ENCODE results near the gene CBX7.
A peak's percentile ranks its signal among the peaks of the same experiment; 100 is the strongest.
"Not testable (repeated sequence)": the region's sequence is repeated elsewhere in the genome, so short reads cannot be mapped to it uniquely, and the experiment has no call there.

Gene CBX7

DNA sequence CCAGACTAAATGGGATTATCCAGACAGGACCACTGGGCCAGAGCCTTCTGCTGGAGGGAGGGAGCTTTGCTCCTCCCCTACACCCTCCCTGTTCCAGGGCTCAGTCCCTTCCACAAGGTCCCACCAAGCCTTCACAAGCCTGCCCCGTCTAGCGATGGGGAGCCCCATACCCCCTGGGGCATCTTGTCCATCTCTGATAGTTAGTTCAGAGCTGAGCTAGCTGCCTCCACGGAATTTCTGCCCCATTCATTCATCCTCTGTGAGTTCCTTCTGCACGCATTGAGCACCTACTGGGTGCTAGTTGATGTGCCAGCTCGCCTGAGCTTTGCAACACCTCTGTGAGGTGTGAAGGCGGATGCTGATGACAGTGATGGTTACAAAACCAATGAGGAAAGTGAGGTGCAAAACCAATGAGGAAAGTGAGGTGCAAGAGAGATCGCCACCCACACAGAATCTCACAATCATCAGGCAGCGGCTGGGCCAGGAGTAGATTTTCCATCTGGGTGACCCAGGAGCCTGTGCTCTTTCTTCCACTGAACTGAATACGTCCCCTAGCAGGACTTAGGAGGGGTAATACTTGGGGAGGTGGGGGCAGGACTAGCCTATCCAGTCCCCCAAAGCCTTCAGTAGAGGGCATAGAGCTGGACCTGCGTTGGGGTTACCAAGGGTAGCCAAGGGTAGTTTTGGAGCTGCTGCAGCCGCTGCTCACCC is 21.5 kb upstream of the CBX7 start:
- peak; percentile 23 to 41 for DNase-seq

DNA sequence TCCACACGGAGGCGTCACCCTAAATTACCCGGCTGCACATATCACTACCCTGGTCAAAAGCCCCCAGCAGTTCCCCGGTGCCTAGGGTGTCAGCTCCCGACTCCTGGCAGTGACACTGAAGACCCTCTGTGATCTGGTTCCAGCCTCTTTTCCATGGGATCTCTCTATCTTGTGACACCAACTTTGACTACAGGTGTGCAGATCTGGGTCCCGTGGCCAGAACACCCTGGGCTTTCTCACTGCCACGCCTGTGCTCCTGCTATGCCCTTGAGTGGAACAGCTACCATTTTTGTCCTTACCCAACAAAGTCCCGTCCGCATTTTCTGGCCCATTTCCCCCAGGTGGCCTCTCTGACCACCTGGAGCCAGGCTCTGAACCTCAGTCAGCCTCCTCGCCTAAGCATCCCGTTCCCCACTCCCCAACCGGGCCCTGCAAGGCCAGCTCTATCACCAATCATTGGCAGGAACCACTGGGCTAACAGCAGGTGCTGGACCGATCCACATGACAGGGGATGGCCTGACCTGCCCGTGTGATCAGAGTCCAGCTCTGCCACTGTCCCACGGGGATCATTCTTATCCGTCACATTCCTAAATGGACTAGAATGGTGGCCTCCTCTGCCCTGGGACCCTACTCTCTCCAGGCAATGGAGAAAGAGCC is 20.7 kb upstream of the CBX7 start:
- no peak for DNase-seq

DNA sequence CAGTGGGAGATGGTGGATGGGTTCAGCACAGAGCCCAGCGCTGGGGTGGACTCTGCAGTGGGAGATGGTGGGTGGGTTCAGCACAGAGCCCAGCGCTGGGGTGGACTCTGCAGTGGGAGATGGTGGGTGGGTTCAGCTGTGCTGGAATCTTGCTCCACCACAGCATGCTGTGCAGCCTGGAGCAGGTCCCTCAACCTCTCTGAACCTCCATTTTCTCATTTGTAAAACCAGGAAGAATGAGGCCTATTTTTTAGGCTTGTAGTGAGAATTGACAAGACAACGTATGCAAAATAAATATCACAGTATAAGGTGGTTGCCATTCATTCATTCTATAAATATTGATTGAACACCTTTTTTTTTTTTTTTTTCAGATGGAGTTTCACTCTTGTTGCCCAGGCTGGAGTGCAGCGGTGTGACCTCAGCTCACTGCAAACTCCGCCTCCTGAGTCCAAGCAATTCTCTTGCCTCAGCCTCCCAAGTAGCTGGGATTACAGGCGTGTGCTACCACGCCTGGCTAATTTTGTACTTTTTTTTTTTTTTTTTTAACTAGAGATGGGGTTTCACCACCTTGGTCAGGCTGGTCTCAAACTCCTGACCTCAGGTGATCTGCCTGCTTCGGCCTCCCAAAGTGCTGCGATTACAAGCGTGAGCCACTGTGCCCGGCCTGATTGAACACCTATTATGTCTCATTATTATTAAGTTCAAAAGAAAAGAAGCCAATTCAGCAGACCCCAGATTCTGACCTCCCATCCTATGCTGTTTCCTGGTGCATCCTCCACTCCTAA is 20.0 kb upstream of the CBX7 start:
- DNase-seq = not testable (repeated sequence)

DNA sequence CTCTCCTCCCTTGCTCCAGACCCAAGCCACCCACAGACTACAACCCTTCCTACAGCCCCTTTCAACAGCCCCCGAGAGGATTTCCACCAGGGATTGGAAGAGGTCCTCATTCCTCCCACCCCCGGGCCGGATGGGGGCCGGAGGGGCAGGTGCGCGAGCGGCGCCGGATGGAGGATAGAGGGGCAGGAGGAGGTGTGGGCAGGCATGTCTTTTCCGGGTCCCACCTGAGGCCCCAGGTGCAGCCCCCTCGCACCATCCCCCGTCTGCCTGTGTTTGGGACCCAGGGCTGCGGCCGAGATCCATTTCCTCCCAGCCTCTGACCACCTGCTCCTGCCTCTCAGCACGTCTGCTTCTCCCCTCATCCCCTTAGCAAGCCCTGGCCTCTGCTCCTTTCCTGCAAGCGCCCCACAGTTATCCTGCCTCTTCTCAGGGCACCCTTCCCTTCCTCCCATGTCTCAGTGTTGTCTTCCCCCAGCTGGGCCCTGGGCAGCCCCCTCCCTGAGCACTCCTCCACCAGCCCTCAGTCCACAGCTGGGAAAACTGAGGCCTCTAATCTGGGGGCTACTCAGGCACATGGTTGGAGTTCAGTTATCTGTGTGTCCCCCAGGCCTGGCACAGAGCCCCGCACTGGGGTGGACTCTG is 19.3 kb upstream of the CBX7 start:
- DNase-seq = no peak

DNA sequence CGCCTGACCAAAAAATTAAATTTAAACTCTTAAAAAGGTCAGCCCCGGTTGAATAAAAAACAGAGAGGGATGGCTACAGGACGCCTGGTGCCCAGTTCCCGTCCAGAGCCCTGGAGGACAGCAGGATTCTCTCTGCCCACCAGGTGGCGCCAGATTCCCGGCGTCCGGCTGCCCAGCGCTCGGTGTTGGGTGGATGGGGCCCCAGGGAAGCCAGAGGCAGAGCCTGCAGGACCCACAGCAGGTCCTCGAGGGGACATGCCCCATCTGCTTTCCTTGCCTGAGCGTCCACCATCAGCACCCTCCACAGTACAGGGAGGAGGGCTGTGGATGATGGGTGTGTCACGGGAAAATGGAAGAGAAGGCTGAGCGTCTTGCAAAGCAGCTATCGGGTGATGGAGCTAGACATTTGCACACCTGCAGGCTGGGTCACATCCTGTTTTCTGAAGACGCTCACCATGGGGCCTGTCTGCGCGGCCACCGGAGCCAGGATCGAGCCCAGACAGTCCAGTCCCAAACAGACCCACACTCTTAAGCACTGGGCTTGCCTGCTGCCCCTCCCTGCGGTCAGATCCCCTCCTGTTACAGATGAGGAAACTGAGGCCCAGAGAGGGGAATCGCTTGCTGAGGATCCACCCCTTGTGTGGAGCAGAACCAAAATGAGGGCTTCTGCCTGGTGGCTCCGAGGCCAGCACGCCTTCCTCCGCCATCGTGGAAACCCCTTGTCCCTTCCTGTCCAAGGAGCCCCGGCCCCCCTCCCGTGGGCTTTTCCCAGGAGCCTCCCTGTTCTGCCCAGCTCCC is 18.5 kb upstream of the CBX7 start:
- DNase-seq = peak; percentile 86 to 90

DNA sequence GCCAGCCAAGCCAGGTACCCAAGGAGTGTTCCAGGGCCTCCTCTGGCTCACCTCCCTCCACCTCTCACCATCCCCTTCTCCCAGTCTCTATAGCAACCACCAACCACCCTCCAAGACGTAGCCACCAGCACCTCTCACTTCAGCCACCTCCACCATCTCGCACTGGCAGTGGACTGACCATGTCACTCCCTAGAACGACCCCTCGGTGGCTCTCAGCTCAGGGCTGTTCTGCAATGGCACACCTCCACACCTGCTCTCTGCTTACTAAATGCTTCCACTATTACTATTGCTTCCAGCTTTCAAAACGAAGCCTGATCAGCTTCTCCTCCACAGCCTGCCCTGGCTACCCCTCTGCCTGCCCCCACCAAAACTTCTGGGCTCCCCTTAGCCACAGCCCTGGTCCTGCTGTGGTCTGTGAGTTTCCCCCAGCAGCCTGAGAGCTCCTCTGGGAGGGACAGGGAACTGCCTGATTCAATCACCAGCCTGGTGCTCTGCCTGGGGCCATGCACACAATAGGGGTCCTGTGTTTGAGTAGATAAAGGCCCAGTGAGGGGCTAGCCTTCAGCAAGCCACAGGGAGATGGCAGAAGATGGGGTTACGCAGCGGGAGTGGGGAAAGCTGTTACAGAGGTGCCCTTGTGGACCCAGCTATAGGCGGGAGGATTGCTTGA is 17.5 kb upstream of the CBX7 start:
- DNase-seq = no peak

DNA sequence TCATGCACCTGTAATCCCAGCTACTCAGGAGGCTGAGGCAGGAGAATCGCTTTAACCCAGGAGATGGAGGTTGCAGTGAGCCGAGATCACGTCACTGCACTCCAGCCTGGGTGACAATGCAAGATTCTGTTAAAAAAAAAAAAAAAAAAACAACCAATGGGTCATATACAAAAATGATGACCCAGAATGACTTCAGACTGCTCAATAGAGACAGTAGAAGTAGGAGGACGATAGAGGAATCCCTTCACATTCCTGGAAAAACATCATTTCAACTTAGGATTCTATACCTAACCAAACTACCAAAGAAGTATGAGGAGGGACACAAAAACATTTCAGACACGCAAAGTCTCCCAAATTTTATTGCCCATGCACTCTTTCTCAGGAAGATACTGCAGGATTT is 14.1 kb upstream of the CBX7 start:
- no peak for DNase-seq

DNA sequence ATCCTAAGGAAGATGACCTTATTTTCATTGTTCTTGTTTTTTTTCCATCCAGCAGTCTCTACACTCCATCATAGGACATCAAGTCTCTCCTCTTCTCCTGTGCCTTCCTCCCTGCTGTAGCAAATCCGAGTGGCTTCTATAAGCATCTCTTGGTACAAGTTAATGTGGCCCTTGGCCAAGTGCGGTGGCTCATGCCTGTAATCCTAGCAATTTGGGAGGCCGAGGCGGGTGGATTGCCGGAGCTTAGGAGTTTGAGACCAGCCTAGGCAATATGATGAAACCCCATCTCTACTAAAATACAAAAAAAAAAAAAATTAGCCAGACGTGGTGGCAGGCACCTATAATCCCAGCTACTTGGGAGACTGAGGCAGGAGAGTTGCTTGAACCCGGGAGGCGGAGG is 3.6 kb upstream of the CBX7 start:
- DNase-seq = not testable (repeated sequence)

DNA sequence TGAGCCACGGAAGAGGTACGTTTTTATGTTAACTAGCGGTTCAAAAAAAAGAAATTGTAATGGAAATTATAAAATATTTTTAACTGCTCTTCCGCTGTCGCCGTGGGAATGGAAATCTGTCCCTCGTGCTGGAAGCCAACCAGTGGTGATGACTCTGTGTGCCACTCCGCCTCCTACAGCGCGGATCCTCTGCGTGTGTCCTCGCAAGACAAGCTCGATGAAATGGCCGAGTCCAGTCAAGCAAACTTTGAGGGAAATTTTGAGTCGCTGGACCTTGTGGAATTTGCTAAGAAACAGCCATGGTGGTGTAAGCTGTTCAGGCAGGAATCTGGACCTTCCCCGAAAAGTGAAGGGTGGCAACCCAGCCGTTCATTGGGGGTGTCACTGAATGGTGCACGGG is 2.9 kb upstream of the CBX7 start:
- DNase-seq = no peak

DNA sequence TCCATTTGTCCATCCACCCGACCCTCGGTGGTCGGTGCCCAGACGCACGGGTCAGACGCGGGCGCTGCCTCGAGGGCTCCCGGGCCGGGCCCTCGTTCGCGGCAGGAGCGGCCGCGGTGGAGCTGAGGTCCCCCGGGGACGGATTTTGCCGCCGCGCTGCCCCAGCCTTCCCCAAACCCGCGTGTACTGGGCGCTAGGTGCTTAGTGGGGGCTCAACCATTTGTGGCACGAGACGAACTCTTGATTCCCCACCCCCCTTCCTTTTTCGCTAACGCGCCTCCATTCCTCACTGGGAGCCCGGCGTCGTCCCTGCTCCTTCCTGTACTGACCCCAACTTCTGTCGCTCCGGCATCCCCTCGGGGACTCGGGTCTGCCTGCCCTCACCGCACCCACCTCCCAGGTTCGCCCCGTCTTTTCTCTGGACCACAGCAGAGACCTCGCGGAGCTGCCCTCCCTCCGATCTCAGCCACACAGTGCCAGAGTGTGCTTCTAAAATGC is 789 bp upstream of the CBX7 start:
- no peak for DNase-seq

DNA sequence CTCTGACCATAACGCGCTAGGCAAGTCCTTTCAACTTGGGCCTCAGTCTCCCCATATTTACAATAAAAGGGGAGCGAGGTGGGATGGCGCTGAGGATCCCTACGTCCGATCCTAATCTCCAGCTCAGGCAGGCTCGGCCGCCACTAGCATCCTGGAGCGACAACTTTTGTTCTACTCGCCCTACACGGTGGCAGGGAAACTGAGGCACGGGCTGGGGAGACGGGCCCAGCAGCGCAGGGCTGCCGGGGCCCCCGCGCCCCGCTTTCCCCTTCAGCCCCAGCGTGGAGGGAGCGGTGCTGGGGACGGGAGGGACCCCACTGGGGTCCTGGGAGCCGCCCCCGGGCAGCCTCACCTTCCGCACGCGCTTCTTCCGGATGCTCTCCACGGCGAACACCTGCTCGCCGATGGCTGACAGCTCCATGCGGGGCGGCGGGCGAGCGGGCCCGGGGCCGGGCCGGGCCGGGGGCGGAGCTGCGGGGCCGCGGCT is 413 bp downstream of the CBX7 start:
- no peak for DNase-seq

DNA sequence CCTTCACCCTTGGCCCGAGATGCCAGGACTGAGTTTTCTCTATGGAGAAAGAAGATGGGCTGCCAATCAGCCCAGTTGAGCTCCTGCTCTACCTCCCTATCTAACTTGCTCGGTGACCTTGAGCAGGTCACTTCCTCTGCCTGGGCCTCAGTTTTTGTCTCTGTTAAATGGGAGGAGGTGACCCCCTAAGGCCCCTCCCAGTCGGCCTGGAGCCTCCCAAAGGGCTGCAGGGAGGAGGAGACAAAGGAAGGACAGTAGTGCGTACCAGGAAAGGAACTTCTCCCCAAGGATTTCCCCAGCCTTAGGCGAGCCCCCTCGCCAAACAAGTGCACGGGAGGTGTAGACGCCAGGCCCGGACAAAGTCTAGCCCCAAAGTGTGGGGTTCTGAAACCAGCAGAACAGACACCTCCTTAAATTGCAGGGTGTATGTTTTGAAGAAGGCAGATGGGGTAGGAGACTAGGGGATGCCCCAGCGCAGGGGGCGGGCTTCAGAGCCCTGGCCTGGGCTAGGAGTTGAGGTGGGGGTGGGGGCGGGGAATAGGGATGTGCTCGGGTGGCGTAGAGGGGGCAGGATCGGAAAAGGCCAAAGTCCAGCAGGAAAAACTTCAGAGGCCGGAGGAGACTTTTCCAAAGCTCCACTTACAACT is 1.0 kb downstream of the CBX7 start:
- no peak for DNase-seq

DNA sequence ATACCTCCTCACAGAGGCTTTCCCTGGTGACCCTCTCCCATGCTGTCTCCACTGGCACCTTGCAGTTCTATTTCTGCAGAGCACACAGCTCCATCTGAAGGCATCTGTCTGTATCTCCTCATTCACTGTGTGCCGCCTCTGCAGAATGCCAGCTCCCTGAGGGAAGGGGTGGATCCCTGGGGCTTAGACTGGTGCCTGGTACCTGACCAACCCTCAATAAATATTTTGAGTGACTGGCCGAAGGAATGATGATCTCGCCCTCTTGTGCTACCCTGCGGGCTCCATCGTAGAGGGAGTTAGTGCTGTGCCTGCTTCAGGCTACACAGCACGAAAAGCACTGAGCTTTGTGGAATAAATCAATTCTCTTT is 1.6 kb downstream of the CBX7 start:
- DNase-seq = no peak

DNA sequence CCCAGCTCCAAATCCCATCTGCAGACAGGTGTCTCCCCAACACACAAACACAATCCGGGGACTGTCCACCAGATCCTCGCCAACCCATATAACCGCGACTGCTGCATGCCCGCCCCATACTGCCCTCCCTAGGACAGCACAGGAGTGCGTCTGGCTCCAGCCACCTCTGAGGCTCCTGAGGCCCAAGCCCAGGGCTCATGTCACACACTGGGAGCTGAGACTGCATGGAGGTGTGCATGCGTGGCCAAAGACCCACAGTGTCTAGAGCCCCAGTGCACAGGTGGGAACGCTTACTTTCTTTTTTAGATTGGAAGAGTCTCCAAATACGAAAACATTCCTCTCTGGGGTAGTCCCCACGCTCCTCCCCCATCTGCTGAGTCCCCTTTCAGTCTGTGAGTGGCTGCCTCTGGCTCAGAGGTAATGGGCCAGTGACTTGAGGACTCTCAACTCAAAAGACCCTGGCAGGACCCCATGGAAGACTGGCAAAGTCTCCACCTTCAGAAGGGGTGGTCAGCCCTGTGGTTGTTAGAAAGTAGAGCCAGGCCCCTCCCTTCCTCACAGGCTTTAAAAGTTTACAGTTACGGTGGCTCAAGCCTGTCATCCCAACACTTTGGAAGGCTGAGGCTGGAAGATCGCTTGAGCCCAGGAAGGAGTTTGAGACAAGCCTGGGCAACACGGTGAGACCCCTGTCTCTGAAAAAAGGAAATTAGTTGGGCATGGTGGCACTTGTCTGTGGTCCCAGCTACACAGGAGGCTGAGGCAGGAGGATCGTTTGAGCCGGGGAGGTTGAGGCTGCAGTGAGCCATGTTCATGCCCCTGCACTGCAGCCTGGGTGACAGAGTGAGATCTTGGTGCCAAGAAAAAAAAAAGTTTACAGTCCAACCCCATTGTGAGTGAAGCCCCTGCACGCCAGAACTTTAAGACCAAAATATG is 2.3 kb downstream of the CBX7 start:
- DNase-seq = no peak

DNA sequence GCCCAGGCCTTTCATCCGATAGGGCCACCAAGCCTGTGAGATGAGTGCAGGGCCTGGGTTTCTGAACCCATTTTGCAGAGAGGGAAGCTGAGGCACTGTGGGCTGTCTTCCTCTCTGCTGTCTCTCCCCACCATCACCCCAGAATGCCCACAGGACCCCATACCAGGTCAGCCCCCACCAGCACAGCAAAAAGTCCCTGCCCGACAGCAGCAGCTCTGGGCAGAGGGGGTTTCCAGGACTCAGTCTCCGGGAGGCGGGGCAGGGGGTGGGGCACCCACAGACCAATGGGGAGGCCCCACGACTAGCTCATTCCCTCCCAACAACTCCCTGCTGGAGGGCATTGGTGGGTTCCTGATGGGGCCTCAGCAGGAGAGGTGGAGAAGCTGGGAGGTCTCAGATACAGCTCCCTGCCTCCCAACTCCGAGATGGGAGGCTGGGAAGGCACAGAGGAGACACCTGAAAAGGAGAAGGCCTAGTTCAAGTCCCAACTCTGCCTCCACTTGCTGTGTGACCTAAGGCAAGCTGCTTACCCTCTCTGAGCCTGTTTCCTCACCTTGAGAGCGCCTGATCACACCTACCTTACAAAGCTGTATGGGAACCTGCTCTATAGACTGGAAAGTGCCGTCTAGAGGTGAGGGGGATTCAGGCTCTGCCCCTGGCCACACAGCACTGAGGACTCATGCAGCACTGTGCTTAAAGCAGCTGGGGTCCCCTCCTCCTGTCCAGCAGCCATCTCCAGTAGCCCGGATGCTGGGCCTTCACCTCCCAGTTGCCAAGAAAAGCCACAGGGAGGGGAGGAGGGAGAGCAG is 3.5 kb downstream of the CBX7 start:
- DNase-seq = peak; percentile 67 to 75

DNA sequence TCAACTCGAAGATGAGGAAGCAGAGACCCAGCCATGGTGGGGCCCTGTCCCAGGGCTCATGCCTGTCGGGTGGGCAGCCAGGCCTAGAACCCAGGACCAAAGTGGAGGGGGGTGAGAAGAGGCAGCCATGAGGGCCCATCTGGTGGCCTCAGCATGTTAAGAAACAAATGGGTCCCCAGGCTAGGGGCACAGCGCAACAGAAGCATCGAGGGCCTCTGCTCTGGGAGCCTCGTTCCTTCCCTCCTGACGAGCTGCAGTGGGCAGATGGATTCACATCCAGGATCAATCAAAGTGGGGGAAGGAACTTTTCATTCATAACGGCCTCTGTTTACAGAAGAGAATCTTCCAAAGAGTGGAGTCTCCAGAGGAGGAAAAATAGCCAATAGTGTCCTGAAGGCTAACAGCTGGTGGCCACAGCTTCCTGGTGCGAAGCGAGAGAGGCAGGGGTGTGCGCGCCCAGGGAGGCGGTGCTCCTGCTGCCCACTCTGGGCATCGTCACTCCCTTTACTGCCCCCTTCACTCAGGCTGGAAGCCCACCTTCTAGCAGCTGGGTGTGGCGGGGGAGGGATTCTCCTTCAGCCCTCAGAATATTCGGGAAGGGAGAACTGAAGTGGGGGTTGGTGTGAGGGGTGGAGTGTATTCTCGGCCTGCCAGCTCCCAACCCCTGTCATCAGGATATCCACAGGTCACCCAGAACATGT is 4.3 kb downstream of the CBX7 start:
- no peak for DNase-seq

DNA sequence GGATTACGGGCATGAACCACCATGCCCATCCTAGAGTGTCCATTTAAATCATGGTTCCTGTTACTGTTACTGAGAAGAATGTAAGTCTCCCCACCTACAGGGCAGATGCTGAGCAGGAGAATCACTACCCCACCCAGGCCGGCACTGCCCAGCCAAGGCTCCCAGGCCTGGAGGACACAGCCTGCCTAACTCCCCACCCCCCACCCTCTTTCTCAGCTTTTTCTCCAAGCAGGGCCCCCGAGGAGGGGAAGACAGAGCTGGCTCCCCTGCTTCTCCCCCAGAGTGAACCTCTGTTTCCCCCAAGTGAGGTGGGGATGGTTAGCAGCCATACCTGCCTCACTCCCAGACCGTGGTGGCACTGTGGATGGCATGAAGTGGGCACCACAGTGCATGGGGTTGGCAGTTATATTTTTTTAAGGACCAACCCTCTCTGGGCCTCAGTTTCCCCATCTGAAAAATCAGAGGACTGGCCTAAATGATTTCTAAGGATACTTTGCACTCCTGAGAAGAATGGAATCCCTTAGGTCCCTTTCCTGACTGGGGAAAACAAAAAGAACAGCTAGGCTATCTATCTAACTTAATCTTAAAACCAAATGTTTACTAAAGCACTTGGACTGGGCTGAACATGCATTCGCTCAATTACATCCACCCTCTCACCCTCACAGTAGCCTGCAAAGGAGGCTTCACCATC is 5.0 kb downstream of the CBX7 start:
- DNase-seq = no peak

Data from stimulated activated CD4-positive, alpha-beta T cell treated with anti-CD3 and anti-CD28 coated beads, Interleukin-2, amount 100 ng/mL, for 24 hours (primary cell).